BLaER1 (cell line): ENCODE measurements around the gene EPAS1.

ENCODE experiments used
- H3K27ac ChIP-seq: shearing (Covaris generic); formaldehyde crosslinking; 2 replicates; pipeline ENCODE4 v1.8.1; 2022
- H3K27me3 ChIP-seq: shearing (Covaris generic); formaldehyde crosslinking; 2 replicates; pipeline ENCODE4 v1.8.1; 2022
- H3K36me3 ChIP-seq: shearing (Covaris generic); formaldehyde crosslinking; 2 replicates; pipeline ENCODE4 v1.8.1; 2022
- H3K4me1 ChIP-seq: shearing (Covaris generic); formaldehyde crosslinking; 2 replicates; pipeline ENCODE4 v1.8.1; 2022
- H3K4me2 ChIP-seq: shearing (Covaris generic); formaldehyde crosslinking; 2 replicates; pipeline ENCODE4 v1.8.1; 2022
- H3K4me3 ChIP-seq: shearing (Covaris generic); formaldehyde crosslinking; 2 replicates; pipeline ENCODE4 v1.8.1; 2022
- H3K9ac ChIP-seq: shearing (Covaris generic); formaldehyde crosslinking; 2 replicates; pipeline ENCODE4 v1.8.1; 2022
- H3K9me3 ChIP-seq: shearing (Covaris generic); formaldehyde crosslinking; 2 replicates; pipeline ENCODE4 v1.8.1; 2022
- H4K20me1 ChIP-seq: shearing (Covaris generic); formaldehyde crosslinking; 2 replicates; pipeline ENCODE4 v1.8.1; 2022
- Cebpa-rat ChIP-seq: shearing (Covaris generic); IDR thresholded peaks from 2 replicates; pipeline ENCODE4 v1.8.1; 2022

EPAS1 gene

DNA sequence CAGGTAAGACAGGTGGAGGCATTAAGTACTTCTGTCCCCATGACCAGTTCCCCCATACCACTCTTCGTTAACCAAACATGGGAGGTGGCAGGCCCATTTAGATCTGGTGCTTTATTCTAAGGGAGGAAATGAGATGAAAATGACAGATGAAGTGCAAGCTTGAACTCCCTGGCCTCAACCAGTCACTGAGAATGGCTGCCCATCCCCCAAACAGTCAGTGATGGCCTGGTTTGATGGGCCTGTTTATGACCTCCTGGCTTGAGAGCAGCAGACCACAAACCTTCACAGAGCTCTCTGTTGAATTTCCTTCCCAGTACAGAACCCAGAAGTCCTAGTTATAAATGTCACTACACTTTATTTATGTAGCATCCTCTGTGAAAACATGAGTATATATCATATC lies 31.1 kb downstream of the EPAS1 start:
- Histone ChIP-seq H3K27ac (no peak overlapping the region; the same call in 1 of the 2 replicates), H4K20me1 (no peaks in the 10 kb centered on the region), H3K9me3 (no peaks in the 10 kb centered on the region), H3K27me3 (no peaks in the 10 kb centered on the region), H3K4me2 (peak overlapping the region; percentile 55), H3K36me3 (no peaks in the 10 kb centered on the region), H3K9ac (no peak overlapping the region), H3K4me3 (no peak overlapping the region), H3K4me1 (peaks cover 57% of the 10 kb centered on the region)
- TF ChIP-seq Cebpa-rat: no peak

DNA sequence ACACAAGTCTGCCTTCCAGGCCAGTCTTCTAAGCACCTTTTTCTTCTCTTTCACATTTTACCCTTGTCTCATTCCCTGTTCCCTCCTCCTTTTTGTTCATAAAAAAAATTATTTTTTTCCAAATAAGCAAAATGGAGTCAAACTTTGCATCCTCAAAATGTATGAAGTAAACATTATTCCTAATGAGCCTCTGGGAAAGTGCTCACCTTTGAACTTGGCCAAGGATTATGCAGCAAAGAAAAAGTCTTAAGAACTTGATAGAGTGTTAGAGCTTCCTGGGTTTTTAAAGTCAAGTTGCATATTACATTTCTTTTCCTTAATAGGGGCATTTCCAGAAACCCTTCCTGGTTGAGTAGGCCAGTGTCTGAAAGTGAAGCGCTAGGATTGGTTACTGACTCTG lies 31.6 kb downstream of the EPAS1 start:
- H3K36me3 ChIP-seq: no peaks in the 10 kb centered on the region
- no peak overlapping the region for H3K4me3 ChIP-seq
- H3K27ac ChIP-seq: no peak overlapping the region
- H3K9ac ChIP-seq: no peak overlapping the region
- H3K27me3 ChIP-seq: no peaks in the 10 kb centered on the region
- peak overlapping the region; percentile 55 for H3K4me2 ChIP-seq
- TF ChIP-seq Cebpa-rat: no peak
- no peaks in the 10 kb centered on the region for H3K9me3 ChIP-seq
- no peaks in the 10 kb centered on the region for H4K20me1 ChIP-seq
- H3K4me1 ChIP-seq: peaks cover 58% of the 10 kb centered on the region

DNA sequence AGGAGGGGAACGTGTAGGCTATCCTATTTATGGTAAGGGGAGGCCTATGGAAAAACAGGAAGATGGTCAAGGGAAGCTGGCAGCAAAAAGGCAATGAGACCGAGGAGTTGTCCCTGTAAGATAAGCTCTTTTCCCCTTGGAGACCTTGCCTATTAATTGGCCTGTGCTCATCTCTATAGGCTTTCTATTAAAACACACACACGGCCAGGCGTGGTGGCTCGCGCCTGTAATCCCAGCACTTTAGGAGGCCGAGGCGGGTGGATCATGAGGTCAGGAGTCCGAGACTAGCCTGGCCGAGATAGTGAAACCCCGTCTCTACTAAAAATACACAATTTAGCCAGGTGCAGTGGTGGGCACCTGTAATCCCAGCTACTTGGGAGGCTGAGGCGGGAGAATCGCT lies 32.1 kb downstream of the EPAS1 start:
- Histone ChIP-seq H3K9ac (no peak overlapping the region), H3K4me3 (no peak overlapping the region), H3K27ac (no peak overlapping the region), H3K4me1 (peaks cover 60% of the 10 kb centered on the region), H3K4me2 (no peak overlapping the region), H3K36me3 (no peaks in the 10 kb centered on the region), H4K20me1 (no peaks in the 10 kb centered on the region), H3K9me3 (no peaks in the 10 kb centered on the region), H3K27me3 (no peaks in the 10 kb centered on the region)
- TF ChIP-seq Cebpa-rat: no peak

DNA sequence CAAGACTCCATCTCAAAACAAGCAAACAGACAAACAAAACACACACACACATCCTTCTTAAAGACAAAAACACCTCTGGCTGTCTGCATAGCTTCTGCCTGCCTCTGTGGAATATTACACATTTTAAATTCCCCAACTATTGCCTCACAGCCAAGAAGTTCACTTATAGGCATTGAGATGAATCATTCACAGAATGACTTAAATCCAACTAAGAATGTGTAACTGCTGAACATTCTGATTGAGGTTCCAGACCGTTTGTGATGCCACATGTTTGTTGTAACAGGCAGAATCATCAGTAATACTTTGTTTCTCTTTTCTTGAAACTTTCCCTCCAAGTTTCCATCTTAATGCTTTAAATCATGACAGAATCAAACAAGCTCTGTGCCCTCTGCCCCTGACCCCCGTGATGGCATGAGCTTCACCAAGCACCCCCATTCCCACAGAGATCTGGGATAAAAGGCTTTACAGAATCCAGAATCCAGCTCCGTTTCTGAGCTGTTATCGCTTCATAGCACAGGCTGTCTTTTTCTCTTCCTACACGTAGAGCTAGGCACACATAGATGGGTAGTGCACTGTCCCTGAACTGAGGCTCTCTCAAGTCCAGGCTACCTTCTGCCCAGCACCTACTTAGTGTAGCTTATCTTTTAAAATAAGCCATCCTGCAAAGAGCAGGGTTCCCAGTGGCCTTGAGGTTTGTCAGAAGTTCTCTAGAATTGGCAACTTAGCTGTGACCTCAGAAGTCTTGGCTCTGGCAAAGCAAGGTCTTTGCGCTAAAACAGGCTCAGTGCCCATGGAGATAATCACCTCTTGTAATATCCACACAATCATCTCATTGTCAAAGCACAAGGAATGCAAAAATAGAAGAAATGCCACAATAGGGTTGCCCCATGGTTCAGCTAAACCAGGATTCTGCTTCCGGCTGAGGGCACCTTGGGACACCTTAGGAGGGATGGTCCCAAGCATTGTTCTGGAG lies 32.9 kb downstream of the EPAS1 start:
- Histone ChIP-seq H3K4me3 (no peak overlapping the region), H3K27me3 (no peaks in the 10 kb centered on the region), H3K4me1 (peaks cover 68% of the 10 kb centered on the region), H3K9ac (no peak overlapping the region), H3K4me2 (peak overlapping the region; percentile 80; the same call in 1 of the 2 replicates), H3K27ac (no peak overlapping the region), H3K9me3 (no peaks in the 10 kb centered on the region), H4K20me1 (no peaks in the 10 kb centered on the region), H3K36me3 (no peaks in the 10 kb centered on the region)
- TF ChIP-seq Cebpa-rat: no peak

DNA sequence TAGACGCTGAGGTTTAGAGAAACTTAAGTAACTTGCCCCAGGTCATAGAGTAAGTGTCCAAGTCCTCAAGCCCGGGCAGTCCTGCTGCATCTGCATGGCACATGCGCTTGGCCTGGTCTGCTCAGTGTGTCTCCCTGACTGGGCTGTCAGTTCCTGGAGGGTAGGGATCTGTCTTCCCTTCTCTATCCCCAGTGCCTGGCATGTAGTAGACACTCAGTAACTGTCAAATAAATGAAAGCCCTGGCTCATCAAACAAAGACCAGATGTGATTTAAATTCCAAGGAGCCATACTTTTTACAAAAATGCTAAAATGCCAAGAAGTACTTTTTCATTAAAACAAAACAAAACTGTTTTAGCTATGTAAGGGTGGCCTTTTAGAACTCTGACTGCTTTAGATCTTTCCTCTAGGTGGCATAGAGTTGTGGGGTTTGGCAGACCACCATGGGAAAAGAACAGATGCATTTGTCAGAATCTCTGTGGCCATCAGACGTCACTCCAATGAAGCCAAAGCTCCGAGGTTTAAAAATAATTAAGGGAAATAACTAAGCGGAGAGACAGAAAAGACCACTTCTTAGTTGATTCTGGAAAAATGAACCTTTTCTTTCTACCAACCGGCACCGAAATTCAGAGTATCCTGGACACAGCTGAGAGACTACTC lies 34.0 kb downstream of the EPAS1 start:
- no peaks in the 10 kb centered on the region for H3K27me3 ChIP-seq
- no peak overlapping the region for H3K9ac ChIP-seq
- peak overlapping the region; percentile 29; the same call in 1 of the 2 replicates for H3K27ac ChIP-seq
- TF ChIP-seq Cebpa-rat: no peak
- H3K4me1 ChIP-seq: peaks cover 79% of the 10 kb centered on the region
- H4K20me1 ChIP-seq: no peaks in the 10 kb centered on the region
- H3K36me3 ChIP-seq: no peaks in the 10 kb centered on the region
- H3K9me3 ChIP-seq: no peaks in the 10 kb centered on the region
- no peak overlapping the region for H3K4me3 ChIP-seq
- H3K4me2 ChIP-seq: peak overlapping the region; percentile 80

DNA sequence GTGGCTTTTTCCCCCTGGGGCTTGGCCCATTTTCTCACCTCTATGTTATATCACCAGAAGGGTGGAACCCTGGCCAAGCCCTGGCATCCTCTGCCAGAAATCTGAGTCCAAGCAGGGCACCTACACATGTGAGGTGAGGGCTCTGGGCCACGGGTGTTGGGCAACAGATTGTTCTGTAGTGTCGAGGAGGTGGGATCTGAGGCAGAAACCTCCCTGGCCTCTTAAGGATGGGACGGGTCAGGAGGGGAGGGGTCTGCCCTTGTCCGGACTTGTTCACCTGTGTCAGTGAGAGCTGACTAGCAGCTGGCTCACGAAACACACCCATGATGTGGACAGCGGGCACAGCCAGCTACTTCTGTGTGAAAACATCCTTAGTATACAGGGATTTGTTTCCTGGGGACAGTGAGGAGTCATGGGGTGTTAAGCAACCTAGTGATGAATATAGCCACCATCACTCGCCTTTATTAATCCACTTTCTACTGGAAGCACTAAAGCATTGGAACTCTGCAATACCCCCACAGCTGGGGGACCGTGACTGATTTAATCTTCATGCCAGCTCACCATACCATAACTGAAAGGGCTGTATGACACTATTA lies 35.6 kb downstream of the EPAS1 start:
- Histone ChIP-seq H3K9ac (no peak overlapping the region), H3K27ac (no peak overlapping the region), H3K4me2 (peak overlapping the region; percentile 80), H3K9me3 (no peaks in the 10 kb centered on the region), H3K36me3 (no peaks in the 10 kb centered on the region), H3K4me3 (no peak overlapping the region), H4K20me1 (no peaks in the 10 kb centered on the region), H3K27me3 (no peaks in the 10 kb centered on the region), H3K4me1 (peaks cover 91% of the 10 kb centered on the region)
- no peak for TF ChIP-seq Cebpa-rat

DNA sequence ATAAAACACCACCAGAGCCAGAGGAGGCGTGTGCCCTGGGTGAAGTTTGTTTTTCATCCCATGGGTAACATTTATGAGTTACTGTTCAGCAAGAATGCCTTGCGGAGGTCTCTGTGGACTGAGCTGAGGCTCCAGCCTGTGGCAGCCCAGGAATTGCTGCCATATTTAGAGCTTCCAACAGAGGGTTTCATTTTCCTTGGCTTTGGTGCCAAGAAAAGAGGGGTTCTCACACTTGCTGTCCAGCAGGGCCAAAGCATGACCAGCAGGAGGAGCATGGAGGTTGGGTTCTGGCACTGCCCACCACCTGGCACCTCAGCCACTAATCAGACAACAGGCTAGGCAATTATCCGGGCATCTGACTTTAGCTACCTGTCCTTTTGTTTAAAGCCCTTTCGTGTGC lies 36.7 kb downstream of the EPAS1 start:
- Histone ChIP-seq H3K4me2 (peak overlapping the region; percentile 80), H3K4me1 (peaks cover 93% of the 10 kb centered on the region), H3K4me3 (no peak overlapping the region), H3K27me3 (no peaks in the 10 kb centered on the region), H3K27ac (no peak overlapping the region; the same call in 1 of the 2 replicates), H3K9ac (no peak overlapping the region), H3K36me3 (no peaks in the 10 kb centered on the region), H4K20me1 (no peaks in the 10 kb centered on the region), H3K9me3 (no peaks in the 10 kb centered on the region)
- no peak for TF ChIP-seq Cebpa-rat

DNA sequence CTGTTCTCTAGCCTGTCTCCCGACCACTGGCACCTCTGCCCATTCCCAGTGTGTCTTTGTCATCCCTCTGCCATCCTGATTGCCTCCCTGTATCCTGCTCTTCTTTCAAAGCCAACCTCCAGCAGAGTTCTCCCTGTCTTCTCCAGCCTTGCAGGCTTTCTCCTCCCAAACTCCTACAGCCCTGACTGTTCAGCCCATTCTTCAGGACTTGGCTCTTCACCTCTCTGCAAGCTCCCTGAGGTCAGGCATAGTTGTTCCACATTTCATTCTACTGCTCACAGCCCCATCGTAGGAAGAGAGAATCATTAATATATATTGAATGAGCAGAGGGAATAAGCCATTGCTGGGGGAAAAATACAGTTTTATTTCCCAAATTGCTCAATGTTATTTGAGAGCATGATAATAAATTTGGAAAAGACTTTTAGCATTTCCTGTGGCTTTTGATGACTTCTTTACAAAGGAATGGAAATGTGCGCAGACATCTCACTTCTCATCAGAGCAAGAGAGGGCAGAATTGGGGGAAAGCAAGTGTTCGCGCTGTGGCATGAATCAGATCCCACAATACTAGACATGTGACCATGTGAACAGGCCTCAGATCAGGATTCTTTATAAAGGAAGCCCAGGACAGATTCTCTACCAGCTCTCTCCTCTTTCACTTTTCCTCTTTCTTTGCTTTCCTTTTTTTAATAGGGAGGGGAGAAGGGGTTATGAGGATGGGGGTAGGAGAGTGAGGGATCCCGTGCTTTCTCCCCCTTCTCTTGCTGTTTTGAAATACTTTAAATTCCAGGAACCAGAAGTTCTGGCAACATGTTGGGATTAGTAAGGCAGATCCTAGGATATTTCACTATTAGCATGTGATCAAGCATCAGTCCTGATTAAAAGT lies 37.4 kb downstream of the EPAS1 start:
- TF ChIP-seq Cebpa-rat: no peak
- Histone ChIP-seq H3K9me3 (no peaks in the 10 kb centered on the region), H3K4me1 (peaks cover 93% of the 10 kb centered on the region), H4K20me1 (no peaks in the 10 kb centered on the region), H3K27ac (peak overlapping the region; percentile 64; the same call in 1 of the 2 replicates), H3K9ac (peak overlapping the region; percentile 20; the same call in 1 of the 2 replicates), H3K36me3 (no peaks in the 10 kb centered on the region), H3K4me2 (peak overlapping the region; percentile 80), H3K27me3 (no peaks in the 10 kb centered on the region), H3K4me3 (no peak overlapping the region)
